ENCODE data around the gene ACTG2.

DNA sequence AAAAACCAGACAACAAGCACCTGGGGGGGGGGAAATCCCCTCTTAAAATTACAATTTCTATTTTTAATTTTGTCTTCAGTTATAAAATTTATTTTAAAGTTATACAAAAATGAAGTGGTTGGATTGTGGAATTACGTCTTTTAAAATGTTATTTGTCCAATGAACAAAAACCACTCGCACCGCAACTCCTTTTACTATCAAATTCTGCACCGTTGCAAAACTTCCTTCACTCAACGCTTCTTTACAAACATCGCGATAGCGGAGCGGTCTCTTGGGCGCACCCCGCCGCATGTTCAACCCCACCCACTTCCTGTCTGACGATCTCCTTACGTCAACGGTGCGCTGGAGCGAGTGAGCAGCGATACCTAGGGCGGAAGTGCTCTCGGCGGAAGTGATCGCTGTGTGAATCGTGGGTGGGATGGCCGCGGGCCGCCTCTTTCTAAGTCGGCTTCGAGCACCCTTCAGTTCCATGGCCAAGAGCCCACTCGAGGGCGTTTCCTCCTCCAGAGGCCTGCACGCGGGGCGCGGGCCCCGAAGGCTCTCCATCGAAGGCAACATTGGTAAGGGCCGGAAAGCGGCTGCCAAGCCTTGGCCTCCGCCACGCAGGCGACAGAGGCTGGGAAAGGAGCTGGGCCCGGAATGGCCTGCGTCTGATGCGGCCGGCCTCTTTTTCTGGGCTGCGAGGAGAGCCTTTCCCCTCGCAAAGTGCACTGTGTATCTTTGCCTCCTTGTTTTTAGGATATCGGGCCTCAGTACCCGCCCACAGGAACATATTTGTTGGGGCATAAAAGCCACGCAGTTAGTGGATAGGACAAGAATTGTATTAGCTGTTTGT is 33.9 kb downstream of the ACTG2 start, which contains the start of gene DGUOK:
- TF ChIP-seq, protein P1, sequence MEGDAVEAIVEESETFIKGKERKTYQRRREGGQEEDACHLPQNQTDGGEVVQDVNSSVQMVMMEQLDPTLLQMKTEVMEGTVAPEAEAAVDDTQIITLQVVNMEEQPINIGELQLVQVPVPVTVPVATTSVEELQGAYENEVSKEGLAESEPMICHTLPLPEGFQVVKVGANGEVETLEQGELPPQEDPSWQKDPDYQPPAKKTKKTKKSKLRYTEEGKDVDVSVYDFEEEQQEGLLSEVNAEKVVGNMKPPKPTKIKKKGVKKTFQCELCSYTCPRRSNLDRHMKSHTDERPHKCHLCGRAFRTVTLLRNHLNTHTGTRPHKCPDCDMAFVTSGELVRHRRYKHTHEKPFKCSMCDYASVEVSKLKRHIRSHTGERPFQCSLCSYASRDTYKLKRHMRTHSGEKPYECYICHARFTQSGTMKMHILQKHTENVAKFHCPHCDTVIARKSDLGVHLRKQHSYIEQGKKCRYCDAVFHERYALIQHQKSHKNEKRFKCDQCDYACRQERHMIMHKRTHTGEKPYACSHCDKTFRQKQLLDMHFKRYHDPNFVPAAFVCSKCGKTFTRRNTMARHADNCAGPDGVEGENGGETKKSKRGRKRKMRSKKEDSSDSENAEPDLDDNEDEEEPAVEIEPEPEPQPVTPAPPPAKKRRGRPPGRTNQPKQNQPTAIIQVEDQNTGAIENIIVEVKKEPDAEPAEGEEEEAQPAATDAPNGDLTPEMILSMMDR (IDR thresholded peaks at IDR 0.05) = no peak
- peak; percentile 47 for TF ChIP-seq EZH2 (IDR thresholded peaks at IDR 0.05)
